ENCODE measurements around the gene TNFRSF1A.

DNA sequence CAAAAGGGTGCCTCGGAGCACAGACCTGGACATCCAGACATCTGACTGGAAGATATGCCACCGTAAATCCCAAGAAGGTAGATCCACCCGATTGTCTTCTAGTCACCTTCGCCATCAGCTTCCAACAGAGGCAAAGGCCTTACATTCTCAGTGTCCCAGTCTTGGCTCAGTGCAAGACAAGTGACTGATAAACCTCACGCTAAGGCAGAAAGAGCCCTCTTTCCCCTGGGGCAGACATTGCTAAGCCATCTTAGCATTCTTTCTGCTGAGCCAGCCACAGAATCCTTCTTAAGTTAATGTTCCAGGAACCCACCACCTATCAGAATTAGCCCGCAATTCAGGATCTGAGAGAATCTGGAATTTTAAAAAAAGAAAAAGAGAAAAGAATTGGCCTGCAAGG lies 35.7 kb downstream of the TNFRSF1A start:
- TF ChIP-seq CTCF (IDR thresholded peaks at IDR 0.05) (no peak), POLR2AphosphoS5 (IDR thresholded peaks at IDR 0.05; ENCODE audit: insufficient read depth in 1 of 2, low read depth in 1 of 2) (no peak)
